H1 (cell line): ENCODE results near the gene DNASE1L1. TPM values are rescaled to one million over a fixed set of nuclear protein-coding genes. Genes with fewer than 3 reads are reported as not detected.

Experiments
- CTCF ChIA-PET: fragments of 300-600 bp; sonication (Branson Sonifier 250); formaldehyde crosslinking; loops from one replicate; lab custom pipeline; 2021; ENCODE audit not compliant: partially characterized antibody; lab: Charles Lee
- POLR2A ChIA-PET: fragments of 300-600 bp; sonication (Branson Sonifier 250); formaldehyde crosslinking; loops from one replicate; lab custom pipeline; 2021; ENCODE audit warnings: inconsistent platforms; ENCODE audit not compliant: partially characterized antibody; lab: Charles Lee
- DNase-seq, 2 experiments: peaks; one replicate each; pipeline versions ENCODE4 v3.0.0 to v3.0.0-alpha.2; 2010 to 2022; ENCODE audit warnings: low spot score in 2 of 2, low read depth in 1 of 2, mixed read lengths in 1 of 2
- FAIRE-seq: peaks from 2 replicates; lab custom pipeline; 2011; peaks lifted over from hg19 to GRCh38; lab: Jason Lieb, UNC
- H2AFZ ChIP-seq: 2 replicates; pipeline ENCODE4 v1.8.1; 2012; ENCODE audit warnings: low read length, inconsistent platforms
- H2AK5ac ChIP-seq: 2 replicates; pipeline ENCODE4 v1.6.1; 2013; ENCODE audit warnings: low read depth, low read length
- H2BK120ac ChIP-seq: replicated peaks from 2 replicates; pipeline ENCODE3; 2013; ENCODE audit warnings: low read depth, low read length, inconsistent platforms
- H2BK12ac ChIP-seq: 2 replicates; pipeline ENCODE4 v1.6.1; 2013; ENCODE audit warnings: low read depth, low read length
- H2BK15ac ChIP-seq: 2 replicates; pipeline ENCODE4 v1.6.1; 2013; ENCODE audit warnings: low read length
- H2BK20ac ChIP-seq: 2 replicates; pipeline ENCODE4 v1.6.1; 2013; ENCODE audit warnings: low read length
- H2BK5ac ChIP-seq: 2 replicates; pipeline ENCODE4 v1.6.1; 2013; ENCODE audit warnings: low read depth, low read length
- H3K14ac ChIP-seq: 2 replicates; pipeline ENCODE4 v1.6.1; 2013; ENCODE audit warnings: inconsistent platforms; ENCODE audit not compliant: insufficient read length
- H3K18ac ChIP-seq: 2 replicates; pipeline ENCODE4 v1.6.1; 2013; ENCODE audit warnings: low read length; ENCODE audit errors: extremely low read depth
- H3K23ac ChIP-seq: 2 replicates; pipeline ENCODE4 v1.6.1; 2013; ENCODE audit warnings: inconsistent platforms; ENCODE audit not compliant: insufficient read length
- H3K23me2 ChIP-seq: 2 replicates; pipeline ENCODE4 v1.6.1; 2013; ENCODE audit warnings: low read depth, low read length
- H3K27ac ChIP-seq: 2 replicates; pipeline ENCODE4 v1.6.1; 2011; ENCODE audit warnings: low read depth, low read length, inconsistent platforms
- H3K27me3 ChIP-seq, 4 experiments: replicated peaks in 1 of 4; 1 replicate in 1 of 4; 2 replicates in 3 of 4; pipeline versions ENCODE4 v1.6.1 to v1.8.1; 2011 to 2013; ENCODE audit warnings: low read length in 3 of 4, mild to moderate bottlenecking in 3 of 4, inconsistent platforms in 2 of 4, mixed read lengths in 2 of 4, moderate library complexity in 1 of 4; ENCODE audit not compliant: control insufficient read depth in 3 of 4, insufficient read depth in 3 of 4; ENCODE audit errors: extremely low read depth in 1 of 4
- H3K36me3 ChIP-seq, 4 experiments: 2 replicates each; pipeline versions ENCODE4 v1.6.1 to v1.8.1; 2011 to 2013; ENCODE audit warnings: mild to moderate bottlenecking in 4 of 4, low read length in 3 of 4, moderate library complexity in 2 of 4, control low read depth in 1 of 4, inconsistent platforms in 1 of 4; ENCODE audit not compliant: insufficient read depth in 4 of 4, control insufficient read depth in 2 of 4
- H3K4ac ChIP-seq: replicated peaks from 2 replicates; pipeline ENCODE3; 2013; ENCODE audit warnings: low read length, low read depth, mixed read lengths, inconsistent platforms; ENCODE audit not compliant: insufficient read length
- H3K4me1 ChIP-seq, 4 experiments: replicated peaks in 1 of 4; 1 replicate in 1 of 4; 2 replicates in 3 of 4; pipeline versions ENCODE4 v1.6.1 to v1.8.1; 2011 to 2013; ENCODE audit warnings: low read length in 3 of 4, inconsistent platforms in 2 of 4, mixed read lengths in 1 of 4; ENCODE audit not compliant: insufficient read depth in 4 of 4, control insufficient read depth in 3 of 4
- H3K4me2 ChIP-seq, 2 experiments: 2 replicates each; pipeline versions ENCODE4 v1.6.1 to v1.8.1; 2011 to 2013; ENCODE audit warnings: low read depth in 2 of 2, low read length in 2 of 2, control low read depth in 1 of 2, inconsistent platforms in 1 of 2, mild to moderate bottlenecking in 1 of 2; ENCODE audit not compliant: insufficient read depth in 1 of 2
- H3K4me3 ChIP-seq, 4 experiments: fragments of 200-600, 300-600 bp in 1 of 4; sonication (generic), shearing (Covaris generic), sonication (Bioruptor Twin) in 1 of 4; 2 replicates each; pipeline versions ENCODE4 v1.5.1 to v1.8.1; 2011 to 2016; ENCODE audit warnings: low read length in 4 of 4, low read depth in 3 of 4, control low read depth in 2 of 4, inconsistent platforms in 2 of 4, mild to moderate bottlenecking in 2 of 4, mixed read lengths in 1 of 4, moderate library complexity in 1 of 4; ENCODE audit not compliant: insufficient read depth in 2 of 4; ENCODE audit errors: extremely low read depth in 1 of 4
- H3K56ac ChIP-seq: replicated peaks from 2 replicates; pipeline ENCODE3; 2013; ENCODE audit warnings: low read depth, mild to moderate bottlenecking, mixed read lengths, low read length, inconsistent platforms; ENCODE audit not compliant: insufficient read length
- H3K79me1 ChIP-seq: 2 replicates; pipeline ENCODE4 v1.6.1; 2013; ENCODE audit warnings: low read depth, low read length, control low read depth
- H3K79me2 ChIP-seq, 2 experiments: 2 replicates each; pipeline versions ENCODE4 v1.6.1 to v1.8.1; 2012 to 2013; ENCODE audit warnings: low read length in 2 of 2, mild to moderate bottlenecking in 2 of 2, inconsistent platforms in 1 of 2; ENCODE audit not compliant: insufficient read depth in 2 of 2, control insufficient read depth in 1 of 2
- H3K9ac ChIP-seq, 4 experiments: replicated peaks in 1 of 4; 1 replicate in 1 of 4; 2 replicates in 3 of 4; pipeline versions ENCODE4 v1.6.1 to v1.8.1; 2011 to 2013; ENCODE audit warnings: low read depth in 3 of 4, low read length in 3 of 4, control low read depth in 2 of 4, mild to moderate bottlenecking in 2 of 4, moderate library complexity in 2 of 4, inconsistent platforms in 1 of 4; ENCODE audit errors: extremely low read depth in 1 of 4
- H3K9me3 ChIP-seq, 2 experiments: 2 replicates each; pipeline versions ENCODE4 v1.6.1 to v1.8.1; 2012 to 2013; ENCODE audit warnings: mild to moderate bottlenecking in 2 of 2, moderate library complexity in 2 of 2, control low read depth in 1 of 2, inconsistent platforms in 1 of 2, low read depth in 1 of 2, low read length in 1 of 2, mixed read lengths in 1 of 2; ENCODE audit not compliant: insufficient read depth in 2 of 2
- H4K20me1 ChIP-seq, 2 experiments: replicated peaks in 1 of 2; 2 replicates each; pipeline versions ENCODE3 to v1.8.1; 2011 to 2013; ENCODE audit warnings: inconsistent platforms in 2 of 2, low read length in 2 of 2, mild to moderate bottlenecking in 1 of 2; ENCODE audit not compliant: insufficient read depth in 2 of 2, control insufficient read depth in 1 of 2
- H4K5ac ChIP-seq: 2 replicates; pipeline ENCODE4 v1.6.1; 2013; ENCODE audit warnings: low read length, low read depth, mixed read lengths, inconsistent platforms; ENCODE audit not compliant: insufficient read length
- H4K8ac ChIP-seq: 2 replicates; pipeline ENCODE4 v1.8.0; 2013; ENCODE audit warnings: mild to moderate bottlenecking, moderate library complexity, low read length, inconsistent platforms; ENCODE audit not compliant: insufficient read depth; ENCODE audit errors: extremely low read depth
- H4K91ac ChIP-seq: replicated peaks from 2 replicates; pipeline ENCODE3; 2013; ENCODE audit warnings: low read length, mixed read lengths, inconsistent platforms; ENCODE audit not compliant: insufficient read length
- CBX5 ChIP-seq: fragments of 300-800, 300-1000 bp; sonication (generic); IDR thresholded peaks from 2 replicates; pipeline ENCODE4 v1.7.1; 2016; ENCODE audit warnings: antibody characterized with exemption, low read length, low read depth
- HDAC6 ChIP-seq: IDR thresholded peaks from one replicate; pipeline ENCODE4 v1.7.1; 2012; ENCODE audit warnings: low read depth, mild to moderate bottlenecking, inconsistent platforms, low read length, moderate library complexity
- JUN ChIP-seq: IDR thresholded peaks from 2 replicates; pipeline ENCODE4 v1.6.1; 2011; ENCODE audit warnings: low read depth, mild to moderate bottlenecking, improper control_type of control experiment, low read length
- KDM4A ChIP-seq: IDR thresholded peaks from one replicate; pipeline ENCODE4 v1.7.1; 2012; ENCODE audit warnings: low read depth, mild to moderate bottlenecking, moderate library complexity, low read length, inconsistent platforms; ENCODE audit not compliant: severe bottlenecking
- SAP30 ChIP-seq: fragments of 300-600 bp; sonication (generic); IDR thresholded peaks from 2 replicates; pipeline ENCODE4 v1.7.1; 2012; ENCODE audit warnings: low read length, moderate library complexity, mild to moderate bottlenecking, inconsistent platforms; ENCODE audit not compliant: insufficient read depth, insufficient replicate concordance
- SUZ12 ChIP-seq: fragments of 200-600 bp; sonication (generic); IDR thresholded peaks from 2 replicates; pipeline ENCODE4 v1.6.1; 2012; ENCODE audit warnings: mild to moderate bottlenecking, inconsistent platforms, low read length, moderate library complexity, mixed read lengths
- ZNF274 ChIP-seq: IDR thresholded peaks from 2 replicates; pipeline ENCODE4 v1.7.0; 2012; ENCODE audit warnings: low read length, borderline replicate concordance; ENCODE audit errors: extremely low read depth
- WGBS, 2 experiments: shearing (Covaris generic) in 1 of 2; methylation state at CpG; one replicate each; pipeline versions ENCODE4 v1.1.6 to v1.1.7; 2013 to 2015; ENCODE audit warnings: low lambda C conversion rate in 2 of 2, mixed read lengths in 2 of 2, inconsistent platforms in 1 of 2, low coverage in 1 of 2, missing lambda C conversion rate in 1 of 2; ENCODE audit not compliant: insufficient replicate concordance in 2 of 2, insufficient coverage in 1 of 2, insufficient read length in 1 of 2; ENCODE audit errors: extremely low coverage in 1 of 2, missing lambda C conversion rate in 1 of 2; 5-methylcytosine and 5-hydroxymethylcytosine counted together
- polyA plus RNA-seq, 7 experiments: library from polyadenylated mRNA; depleted of rRNA in 3 of 7; stranded (reverse) in 5 of 7; unstranded in 2 of 7; fragments of >200 nt in 5 of 7; fragments of 200-250 nt in 2 of 7; gene quantifications; 1 replicate in 5 of 7; 2 replicates in 1 of 7; 4 replicates in 1 of 7; pipeline versions ENCODE4 v1.2.1 to v1.2.3, GENCODE V29; 2011 to 2013; ENCODE audit warnings: missing spikeins in 2 of 7, mixed read lengths in 2 of 7
- total RNA-seq: library from RNA; stranded (reverse); fragmentation: NEBNext Ultra II Directional; extraction: Animal tissue kit (Norgen Biotek cat#: 25700); gene quantifications from 2 replicates; pipeline ENCODE4 v1.2.1, GENCODE V29; 2021
- TF ChIP-seq, protein P1 (sequence below): IDR thresholded peaks from 2 replicates; pipeline ENCODE4 v1.6.1; 2011; ENCODE audit warnings: low read length, improper control_type of control experiment

The DNASE1L1 gene
- total and polyA plus RNA-seq, 2 of the 8 experiments (the other 6 are each of a cell fraction or from before 2014, with no cell fraction given), result 8.7 to 30.0 TPM

DNA sequence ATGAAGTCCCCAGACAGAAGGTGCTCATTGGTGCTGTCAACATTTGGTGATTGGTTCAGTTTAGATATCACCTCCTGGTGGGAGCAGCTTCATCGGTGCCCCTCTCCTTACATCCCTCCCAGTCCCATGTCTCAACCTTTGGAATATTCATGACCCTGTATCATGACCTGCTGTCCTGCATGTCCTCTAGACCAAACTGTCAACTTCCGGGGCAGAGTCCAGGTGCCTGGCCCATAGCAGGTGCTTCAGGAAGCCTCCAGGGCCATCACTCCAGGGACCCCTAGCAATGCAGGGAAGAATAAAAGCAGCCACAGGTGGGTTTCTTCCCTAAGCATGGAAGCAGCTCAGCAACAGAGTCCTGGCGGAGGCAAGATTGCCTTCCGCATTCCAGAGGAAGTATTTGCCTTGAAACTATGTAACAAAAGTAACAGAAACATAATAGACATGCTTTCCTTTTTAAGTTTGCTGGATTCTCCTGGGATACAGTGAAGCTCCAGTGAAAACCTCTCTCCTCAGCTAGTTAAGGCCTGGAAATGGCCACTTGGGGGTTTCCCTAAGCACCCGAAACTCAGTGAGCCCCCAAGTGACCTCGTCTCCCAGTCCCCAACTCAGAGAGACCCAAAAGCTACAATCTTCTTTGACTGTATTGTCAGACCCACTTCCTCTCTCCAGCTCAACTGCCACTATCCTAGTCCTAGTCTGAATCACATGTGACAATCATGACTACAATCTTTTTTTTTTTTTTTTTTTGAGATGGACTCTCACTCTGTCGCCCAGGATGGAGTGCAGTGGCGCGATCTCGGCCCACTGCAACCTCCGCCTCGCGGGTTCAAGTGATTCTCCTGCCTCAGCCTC lies 18.1 kb upstream of the DNASE1L1 start:
- no peak overlapping the region for H3K56ac ChIP-seq
- ChIA-PET CTCF (interaction anchor here (0.6 kb wide), 1 partner anchor 116 kb away, joined by 4 read pairs; no protein-coding TSS in a partner anchor), POLR2A (interaction anchor here (0.8 to 3.8 kb wide), 6 partner anchors 8 to 29 kb away, joined by 3 to 31 read pairs (median 6); partner anchors contain the start of genes DNASE1L1 and RPL10)
- no peak overlapping the region for H3K23ac ChIP-seq
- peaks cover 4% of the 10 kb centered on the region; the same call in 1 of the 2 replicates for H3K23me2 ChIP-seq
- peaks cover 3 to 9% of the 10 kb centered on the region in 2 experiments; a peak in 2 of 4 replicates for H3K79me2 ChIP-seq
- H3K18ac ChIP-seq, result no peak overlapping the region
- H3K14ac ChIP-seq, result no peak overlapping the region
- H3K4me1 ChIP-seq, result no peaks in the 10 kb centered on the region
- H3K36me3 ChIP-seq, result peaks cover 0 to 7% (median under 1%) of the 10 kb centered on the region in 4 experiments; a peak in 3 of 8 replicates
- H4K5ac ChIP-seq, result no peak overlapping the region
- H3K27ac ChIP-seq, result no peak overlapping the region
- no peak overlapping the region for H4K91ac ChIP-seq
- H4K8ac ChIP-seq, result no peak overlapping the region
- DNase-seq, result no peak
- no peak overlapping the region for H2AFZ ChIP-seq
- no peaks in the 10 kb centered on the region for H3K27me3 ChIP-seq
- no peaks in the 10 kb centered on the region for H3K9me3 ChIP-seq
- no peak for FAIRE-seq
- no peaks in the 10 kb centered on the region for H3K79me1 ChIP-seq
- no peak overlapping the region for H3K4ac ChIP-seq
- peak overlapping the region in 1 of 2 experiments; percentile 66; a peak in 1 of 4 replicates for H3K4me2 ChIP-seq
- no peak overlapping the region for H2BK120ac ChIP-seq
- H2BK15ac ChIP-seq, result no peak overlapping the region
- no peak overlapping the region for H2BK12ac ChIP-seq
- peaks cover 0 to 3% of the 10 kb centered on the region in 2 experiments for H4K20me1 ChIP-seq
- H2BK5ac ChIP-seq, result no peak overlapping the region
- no peak overlapping the region for H2BK20ac ChIP-seq
- H3K9ac ChIP-seq, result no peak overlapping the region
- no peak overlapping the region for H3K4me3 ChIP-seq
- no peak overlapping the region for H2AK5ac ChIP-seq
- 96% methylated on average over 6 of the region's 13 CpGs; no CpG with 5 or more reads in 1 of the 2 experiments for WGBS, 2 experiments
- TF ChIP-seq JUN (no peak), SUZ12 (no peak), SAP30 (no peak), HDAC6 (no peak), KDM4A (no peak), CBX5 (no peak), ZNF274 (no peak)
- TF ChIP-seq, protein P1, sequence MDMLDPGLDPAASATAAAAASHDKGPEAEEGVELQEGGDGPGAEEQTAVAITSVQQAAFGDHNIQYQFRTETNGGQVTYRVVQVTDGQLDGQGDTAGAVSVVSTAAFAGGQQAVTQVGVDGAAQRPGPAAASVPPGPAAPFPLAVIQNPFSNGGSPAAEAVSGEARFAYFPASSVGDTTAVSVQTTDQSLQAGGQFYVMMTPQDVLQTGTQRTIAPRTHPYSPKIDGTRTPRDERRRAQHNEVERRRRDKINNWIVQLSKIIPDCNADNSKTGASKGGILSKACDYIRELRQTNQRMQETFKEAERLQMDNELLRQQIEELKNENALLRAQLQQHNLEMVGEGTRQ, result no peak
